Fibroblast of mammary gland (primary cell): Measurements from ENCODE around the gene PXT1.

Source experiments
- DNase-seq: peaks from one replicate; pipeline ENCODE4 v3.0.0-alpha.2; 2010; ENCODE audit warnings: low read depth
- H3K4me3 ChIP-seq: 2 replicates; pipeline ENCODE4 v1.5.1; 2011; ENCODE audit warnings: low read depth, mild to moderate bottlenecking, low read length, moderate library complexity; ENCODE audit not compliant: control insufficient read depth
- TF ChIP-seq, protein P1 (sequence below): conservative IDR thresholded peaks from 2 replicates; pipeline ENCODE4 v1.5.1; 2011; ENCODE audit warnings: low read depth, low read length, inconsistent platforms; ENCODE audit not compliant: control insufficient read depth, insufficient read depth

PXT1 gene

DNA sequence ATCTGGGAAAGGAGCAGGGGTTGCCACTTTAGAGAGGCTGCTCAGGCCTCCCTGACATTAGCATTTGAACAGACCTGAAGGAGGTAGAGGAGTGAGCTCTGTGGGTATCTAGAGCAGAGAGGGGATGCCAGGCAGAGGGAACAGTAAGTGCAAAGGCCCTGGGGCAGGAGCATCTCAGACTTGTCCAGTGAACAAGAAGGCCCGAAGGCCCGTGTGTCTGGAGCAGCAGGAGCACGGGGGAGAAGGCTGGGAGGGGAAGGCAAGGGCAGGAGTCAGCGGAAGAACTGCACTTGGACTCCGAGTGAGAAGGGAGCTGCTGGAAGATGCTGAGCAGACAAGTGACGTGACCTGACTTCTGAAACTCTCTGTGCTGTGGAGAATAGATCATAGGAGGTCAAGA lies 70.6 kb downstream of the PXT1 start:
- TF ChIP-seq, protein P1, sequence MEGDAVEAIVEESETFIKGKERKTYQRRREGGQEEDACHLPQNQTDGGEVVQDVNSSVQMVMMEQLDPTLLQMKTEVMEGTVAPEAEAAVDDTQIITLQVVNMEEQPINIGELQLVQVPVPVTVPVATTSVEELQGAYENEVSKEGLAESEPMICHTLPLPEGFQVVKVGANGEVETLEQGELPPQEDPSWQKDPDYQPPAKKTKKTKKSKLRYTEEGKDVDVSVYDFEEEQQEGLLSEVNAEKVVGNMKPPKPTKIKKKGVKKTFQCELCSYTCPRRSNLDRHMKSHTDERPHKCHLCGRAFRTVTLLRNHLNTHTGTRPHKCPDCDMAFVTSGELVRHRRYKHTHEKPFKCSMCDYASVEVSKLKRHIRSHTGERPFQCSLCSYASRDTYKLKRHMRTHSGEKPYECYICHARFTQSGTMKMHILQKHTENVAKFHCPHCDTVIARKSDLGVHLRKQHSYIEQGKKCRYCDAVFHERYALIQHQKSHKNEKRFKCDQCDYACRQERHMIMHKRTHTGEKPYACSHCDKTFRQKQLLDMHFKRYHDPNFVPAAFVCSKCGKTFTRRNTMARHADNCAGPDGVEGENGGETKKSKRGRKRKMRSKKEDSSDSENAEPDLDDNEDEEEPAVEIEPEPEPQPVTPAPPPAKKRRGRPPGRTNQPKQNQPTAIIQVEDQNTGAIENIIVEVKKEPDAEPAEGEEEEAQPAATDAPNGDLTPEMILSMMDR, result no peak
- no peak overlapping the region for H3K4me3 ChIP-seq
- no peak for DNase-seq

DNA sequence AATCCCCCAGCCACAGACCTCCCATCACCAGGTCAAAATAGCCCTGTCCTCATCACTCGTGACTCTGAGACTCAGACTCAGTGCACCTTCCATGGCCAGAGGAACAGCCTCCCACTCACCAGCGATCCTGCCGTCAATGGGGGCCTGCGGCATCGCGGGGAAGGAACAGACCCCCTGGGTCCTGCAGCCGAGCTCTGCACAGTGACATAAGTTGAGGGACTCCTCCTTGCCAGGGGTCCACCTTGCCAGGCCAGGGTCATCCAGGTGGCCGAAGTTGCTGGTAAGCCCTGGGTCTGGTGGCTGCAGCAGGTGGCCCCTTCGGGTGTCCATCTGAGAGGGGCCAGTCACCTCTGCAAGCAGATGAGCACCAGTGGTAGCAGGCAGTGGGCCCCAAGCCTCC lies 71.4 kb downstream of the PXT1 start:
- no peak overlapping the region for H3K4me3 ChIP-seq
- TF ChIP-seq, protein P1, result no peak
- no peak for DNase-seq

DNA sequence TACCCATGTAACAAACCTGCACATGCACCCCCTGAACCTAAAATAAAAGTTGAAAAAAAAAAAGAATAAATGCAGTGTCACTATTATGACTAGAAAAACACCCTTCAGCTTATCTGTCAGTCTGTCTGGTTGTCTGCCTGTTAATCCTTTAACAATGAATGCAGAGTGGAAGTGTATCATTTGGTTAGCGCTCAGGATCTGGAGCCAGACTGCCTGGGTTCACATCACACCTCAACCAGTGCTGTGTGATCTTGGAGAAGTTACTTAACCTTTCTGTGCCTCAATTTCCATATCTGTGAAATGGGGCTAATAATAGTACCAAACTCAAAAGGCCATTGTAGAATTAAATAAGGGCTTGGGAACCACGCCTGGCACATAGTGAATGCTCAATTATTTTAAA lies 72.0 kb downstream of the PXT1 start:
- no peak overlapping the region for H3K4me3 ChIP-seq
- TF ChIP-seq, protein P1, result no peak
- DNase-seq, result no peak

DNA sequence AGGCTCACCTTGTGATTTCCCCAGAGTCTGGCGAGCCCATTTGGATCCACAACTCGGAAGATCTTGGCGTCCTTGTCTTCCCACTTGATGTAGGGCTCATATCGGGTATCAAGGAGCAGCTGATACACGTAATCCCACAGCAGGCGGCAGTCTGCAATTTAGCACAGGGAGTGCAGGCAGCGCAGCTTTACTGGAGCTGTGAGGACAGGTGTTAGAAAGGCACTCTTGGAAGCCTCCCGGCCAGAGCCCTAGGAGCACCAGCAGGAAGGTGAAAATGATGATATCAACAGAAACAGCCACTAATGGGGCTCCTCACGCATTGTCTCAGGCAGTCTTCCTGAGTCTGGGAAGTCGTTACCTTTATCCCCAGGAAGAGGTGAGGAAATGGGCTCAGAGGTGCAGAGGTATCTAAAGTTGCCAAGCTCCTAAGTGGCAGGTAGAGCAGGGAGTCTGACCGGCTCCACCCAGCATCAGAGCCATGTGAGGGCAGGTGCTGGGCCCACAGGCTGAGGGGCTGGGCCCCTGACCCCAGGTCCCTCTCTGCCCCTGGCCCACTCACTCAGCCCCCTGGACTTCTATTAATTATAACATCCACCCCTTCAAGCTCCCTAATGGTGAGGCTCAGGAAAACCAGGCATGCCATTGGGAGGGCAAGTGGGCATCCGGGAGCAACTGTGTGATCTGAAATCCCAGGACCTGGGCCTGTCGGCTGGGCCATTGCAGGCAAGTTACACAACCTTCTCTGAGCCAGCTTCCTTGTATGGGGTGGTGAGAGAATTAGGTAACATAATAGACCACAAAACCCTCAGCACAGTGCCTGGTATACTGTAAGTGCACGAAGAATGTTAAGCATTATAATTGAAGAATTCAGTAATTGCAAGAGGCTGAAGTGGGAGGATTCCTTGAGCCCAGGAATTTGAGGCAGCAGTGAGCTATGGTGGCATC lies 73.5 kb downstream of the PXT1 start:
- peak; percentile 71 for DNase-seq
- H3K4me3 ChIP-seq, result no peak overlapping the region
- TF ChIP-seq, protein P1, result no peak

DNA sequence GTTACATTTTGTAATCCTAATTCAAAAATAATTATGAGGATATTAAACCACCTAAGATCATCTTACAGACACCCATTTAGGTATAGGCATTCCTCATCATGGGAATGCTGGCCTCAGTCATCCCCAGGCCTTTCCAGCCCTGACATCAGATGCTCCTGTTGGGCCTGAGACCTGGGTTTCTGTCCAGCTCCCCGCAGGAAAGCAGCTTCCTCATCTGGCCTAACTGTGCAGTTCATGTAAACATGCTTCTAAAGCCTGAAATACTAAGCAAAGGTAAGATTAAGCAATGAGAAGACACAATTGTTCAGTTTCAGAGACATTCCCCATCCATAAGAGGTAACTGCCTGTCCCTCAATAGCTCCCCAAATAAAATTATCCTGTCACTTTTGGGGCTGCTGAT lies 74.2 kb downstream of the PXT1 start:
- no peak for DNase-seq
- H3K4me3 ChIP-seq, result no peak overlapping the region
- TF ChIP-seq, protein P1, result no peak

DNA sequence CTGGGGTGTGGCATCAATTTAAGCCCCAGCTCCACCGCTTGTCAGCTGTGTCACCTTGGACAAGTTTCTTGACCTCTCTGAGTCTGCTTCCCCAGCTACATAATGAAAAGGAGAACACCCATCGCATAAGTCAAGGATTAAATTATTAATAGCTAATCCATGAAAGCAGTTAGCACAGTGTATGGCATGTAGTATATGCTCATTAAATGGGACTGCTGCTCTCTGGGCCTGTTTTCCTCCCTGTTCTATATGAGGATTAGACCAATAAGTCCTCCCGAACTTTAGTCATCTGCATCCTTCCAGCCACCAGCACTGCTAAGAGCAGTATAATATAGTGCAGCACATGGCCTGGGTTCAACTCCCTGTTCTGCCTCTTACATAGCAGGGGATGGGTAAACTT lies 74.9 kb downstream of the PXT1 start:
- no peak overlapping the region for H3K4me3 ChIP-seq
- TF ChIP-seq, protein P1, result no peak
- DNase-seq, result no peak
